IMR-90 (cell line): Measurements from ENCODE around the gene IRGQ. TPM values are rescaled to one million over a fixed set of nuclear protein-coding genes. Genes with fewer than 3 reads are reported as not detected.

Source experiments
- ATAC-seq: fragments of 200-7000 bp; cut with Tn5 transposase; 2 replicates; pipeline ENCODE4 v1.9.1; 2020; ENCODE audit warnings: low read depth, mild to moderate bottlenecking, moderate library complexity
- BruUV-seq: library from RNA; stranded (reverse); fragments of 400-500 nt; replicated peaks from 2 replicates; lab custom pipeline; 2021; lab: Mats Ljungman, UMichigan
- CTCF ChIA-PET: fragments of 300-600 bp; formaldehyde crosslinking; extraction: SDS; loops from one replicate; lab custom pipeline; 2021; ENCODE audit warnings: antibody characterized with exemption; lab: Yijun Ruan, JAX
- POLR2A ChIA-PET: fragments of 300-600 bp; sonication (Branson Sonifier 250); formaldehyde crosslinking; loops from one replicate; lab custom pipeline; 2022; ENCODE audit warnings: antibody characterized with exemption; ENCODE audit not compliant: unreplicated experiment; lab: Charles Lee
- DNase-seq: peaks from one replicate; pipeline ENCODE4 v3.0.0; 2013
- H2AFZ ChIP-seq: replicated peaks from 2 replicates; pipeline ENCODE3; 2013; ENCODE audit warnings: low read length, mild to moderate bottlenecking; ENCODE audit not compliant: poor library complexity
- H2AK5ac ChIP-seq: 2 replicates; pipeline ENCODE4 v1.6.1; 2013; ENCODE audit warnings: low read depth, low read length, inconsistent platforms
- H2AK9ac ChIP-seq: replicated peaks from 2 replicates; pipeline ENCODE3; 2013; ENCODE audit warnings: mild to moderate bottlenecking, low read depth, low read length, moderate library complexity; ENCODE audit not compliant: poor library complexity
- H2BK120ac ChIP-seq: 2 replicates; pipeline ENCODE4 v1.6.1; 2013; ENCODE audit warnings: low read depth, low read length, inconsistent platforms
- H2BK15ac ChIP-seq: 3 replicates; pipeline ENCODE4 v1.6.1; 2013; ENCODE audit warnings: low read depth, low read length, inconsistent platforms
- H2BK20ac ChIP-seq: 2 replicates; pipeline ENCODE4 v1.6.1; 2013; ENCODE audit warnings: low read depth, mild to moderate bottlenecking, inconsistent platforms, low read length, moderate library complexity
- H2BK5ac ChIP-seq: 2 replicates; pipeline ENCODE4 v1.6.1; 2013; ENCODE audit warnings: mild to moderate bottlenecking, low read depth, low read length, inconsistent platforms; ENCODE audit not compliant: poor library complexity, severe bottlenecking
- H3K14ac ChIP-seq: replicated peaks from 2 replicates; pipeline ENCODE4 v1.6.1; 2013; ENCODE audit warnings: low read depth, low read length, inconsistent platforms
- H3K18ac ChIP-seq: 2 replicates; pipeline ENCODE4 v1.6.1; 2013; ENCODE audit warnings: low read depth, low read length, control low read depth
- H3K23ac ChIP-seq: 2 replicates; pipeline ENCODE4 v1.6.1; 2013; ENCODE audit warnings: low read depth, low read length, inconsistent platforms
- H3K27ac ChIP-seq: 2 replicates; pipeline ENCODE4 v1.5.1; 2013; ENCODE audit warnings: mild to moderate bottlenecking, control low read depth, low read length; ENCODE audit not compliant: insufficient read depth
- H3K27me3 ChIP-seq: 2 replicates; pipeline ENCODE4 v1.6.1; 2013; ENCODE audit warnings: low read length; ENCODE audit not compliant: control insufficient read depth, insufficient read depth
- H3K36me3 ChIP-seq: 2 replicates; pipeline ENCODE4 v1.6.1; 2013; ENCODE audit warnings: low read length, mixed read lengths; ENCODE audit not compliant: control insufficient read depth, insufficient read depth
- H3K4ac ChIP-seq: 2 replicates; pipeline ENCODE4 v1.6.1; 2013; ENCODE audit warnings: low read depth, low read length, inconsistent platforms
- H3K4me1 ChIP-seq: 2 replicates; pipeline ENCODE4 v1.6.1; 2013; ENCODE audit warnings: low read length, mixed read lengths; ENCODE audit not compliant: control insufficient read depth, insufficient read depth
- H3K4me2 ChIP-seq: 2 replicates; pipeline ENCODE4 v1.6.1; 2013; ENCODE audit warnings: low read depth, mild to moderate bottlenecking, control low read depth, low read length, moderate library complexity
- H3K4me3 ChIP-seq: 2 replicates; pipeline ENCODE4 v1.5.1; 2013; ENCODE audit warnings: low read depth, mild to moderate bottlenecking, control low read depth, low read length, moderate library complexity; ENCODE audit not compliant: insufficient read depth
- H3K56ac ChIP-seq: 2 replicates; pipeline ENCODE4 v1.6.1; 2013; ENCODE audit warnings: low read length, inconsistent platforms; ENCODE audit not compliant: insufficient read depth; ENCODE audit errors: extremely low read depth
- H3K79me1 ChIP-seq, 2 experiments: 2 replicates each; pipeline ENCODE4 v1.6.1; 2013; ENCODE audit warnings: low read length in 2 of 2, inconsistent platforms in 1 of 2, low read depth in 1 of 2
- H3K9ac ChIP-seq: 2 replicates; pipeline ENCODE4 v1.6.1; 2013; ENCODE audit warnings: low read depth, low read length, control low read depth
- H3K9me1 ChIP-seq: 2 replicates; pipeline ENCODE4 v1.6.1; 2013; ENCODE audit warnings: low read length, inconsistent platforms; ENCODE audit not compliant: insufficient read depth
- H3K9me3 ChIP-seq: 2 replicates; pipeline ENCODE4 v1.6.1; 2013; ENCODE audit warnings: low read length; ENCODE audit not compliant: control insufficient read depth, insufficient read depth
- H4K20me1 ChIP-seq: 2 replicates; pipeline ENCODE4 v1.6.1; 2013; ENCODE audit warnings: low read length, inconsistent platforms; ENCODE audit not compliant: insufficient read depth
- H4K5ac ChIP-seq: 2 replicates; pipeline ENCODE4 v1.6.1; 2013; ENCODE audit warnings: mild to moderate bottlenecking, low read depth, low read length, control low read depth
- H4K8ac ChIP-seq, 2 experiments: 2 replicates each; pipeline ENCODE4 v1.6.1; 2013; ENCODE audit warnings: low read depth in 2 of 2, low read length in 2 of 2, control low read depth in 1 of 2, inconsistent platforms in 1 of 2
- H4K91ac ChIP-seq: 2 replicates; pipeline ENCODE4 v1.6.1; 2013; ENCODE audit warnings: low read depth, low read length, inconsistent platforms; ENCODE audit not compliant: insufficient read depth
- CEBPB ChIP-seq: IDR thresholded peaks from 2 replicates; pipeline ENCODE4 v1.6.1; 2012; ENCODE audit warnings: low read depth, low read length, improper control_type of control experiment
- FOS ChIP-seq: fragments of 150-350 bp; IDR thresholded peaks from 2 replicates; pipeline ENCODE4 v1.6.1; 2016; ENCODE audit warnings: low read depth, low read length
- MXI1 ChIP-seq: IDR thresholded peaks from 2 replicates; pipeline ENCODE4 v1.6.1; 2012; ENCODE audit warnings: low read depth, mild to moderate bottlenecking, low read length, moderate library complexity, borderline replicate concordance
- WGBS, 2 experiments: methylation state at CpG; one replicate each; pipeline versions ENCODE4 v1.1.5 to v1.1.7; 2013; ENCODE audit warnings: missing lambda C conversion rate in 2 of 2; ENCODE audit not compliant: insufficient read length in 1 of 2; ENCODE audit errors: extremely low coverage in 2 of 2; 5-methylcytosine and 5-hydroxymethylcytosine counted together
- dilution Hi-C: fragments of 300-500 bp; cut with HindIII; formaldehyde crosslinking; loops from one replicate; pipeline ENCODE4 v1.14.3; 2018; ENCODE audit warnings: low sequenced_read_pairs; ENCODE audit not compliant: unreplicated experiment
- in situ Hi-C: fragments of 300-500 bp; cut with MboI; formaldehyde crosslinking; loops from 3 replicates; pipeline ENCODE4 v1.14.3; 2019; ENCODE audit warnings: low sequenced_read_pairs, inconsistent platforms, mixed read lengths
- intact Hi-C: fragments of 100-400 bp; cut with micrococcal nuclease; formaldehyde crosslinking; loops from 2 replicates; pipeline ENCODE4 v1.10.0; 2022
- polyA plus RNA-seq, 3 experiments: library from polyadenylated mRNA; depleted of rRNA; stranded (reverse); fragments of >200 nt; gene quantifications; 2 replicates each; pipeline ENCODE4 v1.2.3, GENCODE V29; 2012; ENCODE audit warnings: low replicate concordance in 1 of 3
- total RNA-seq: library from RNA; depleted of rRNA; stranded (reverse); fragments of >200 nt; gene quantifications from 2 replicates; pipeline ENCODE4 v1.2.3, GENCODE V29; 2012

IRGQ gene
- total and polyA plus RNA-seq, 2 of the 4 experiments (the other 2 are of a cell fraction): 9.0 to 9.9 TPM

DNA sequence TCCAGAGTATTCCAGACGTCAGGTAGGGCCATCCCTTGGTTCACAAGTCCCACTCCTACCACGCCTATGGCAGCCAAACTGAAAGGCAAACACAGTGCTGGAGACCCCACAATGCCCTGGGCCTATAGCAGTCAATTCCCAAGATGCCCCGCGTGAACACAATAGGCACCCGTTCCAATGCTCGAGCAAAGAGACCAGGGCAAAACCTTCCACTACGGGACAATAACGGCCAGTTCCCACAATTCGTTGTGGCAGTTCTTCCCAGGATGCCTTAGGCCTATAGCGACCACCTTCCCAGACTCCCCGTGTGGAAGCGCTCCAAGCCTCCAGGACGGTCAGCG lies 23.0 kb upstream of the IRGQ start:
- WGBS, 2 experiments: 0% methylated on average over 12 of the region's 14 CpGs; no CpG with 5 or more reads in 1 of the 2 experiments

More for the DNA sequence above, 23.0 kb upstream of the IRGQ start:
- H2AK5ac ChIP-seq: peak overlapping the region; percentile 78
- H3K4ac ChIP-seq: peak overlapping the region; percentile 97
- H2BK5ac ChIP-seq: peak overlapping the region; percentile 68
- peak overlapping the region; percentile 99 for H2AFZ ChIP-seq
- dilution Hi-C loops: no loop called here
- H2AK9ac ChIP-seq: peak overlapping the region; percentile 96
- peak overlapping the region; percentile 58 for H3K56ac ChIP-seq
- intact Hi-C loops: no loop called here
- H2BK120ac ChIP-seq: peak overlapping the region; percentile 35
- peak; percentile 28 for ATAC-seq
- peak overlapping the region; percentile 82 for H3K9ac ChIP-seq
- H3K27me3 ChIP-seq: no peaks in the 10 kb centered on the region
- in situ Hi-C loops: no loop called here
- H3K18ac ChIP-seq: peak overlapping the region; percentile 12
- peak overlapping the region; percentile 55; the same call in 1 of the 3 replicates for H2BK15ac ChIP-seq
- H3K4me3 ChIP-seq: peak overlapping the region; percentile 66
- TF ChIP-seq MXI1: no peak
- TF ChIP-seq CEBPB: no peak
- no peak for TF ChIP-seq FOS
- H3K14ac ChIP-seq: peak overlapping the region; percentile 95
- peaks cover 6% of the 10 kb centered on the region for H3K4me1 ChIP-seq
- ChIA-PET POLR2A (no interaction called here), CTCF (interaction anchor here (0.7 kb wide), 1 partner anchor 98 kb away, joined by 3 read pairs; no protein-coding TSS in a partner anchor)
- H4K8ac ChIP-seq: peak overlapping the region; percentile 98 to 99
- H2BK20ac ChIP-seq: no peak overlapping the region
- DNase-seq: peak; percentile 8
- H4K91ac ChIP-seq: peak overlapping the region; percentile 92
- BruUV-seq: no TSS peak
- H3K9me1 ChIP-seq: peaks cover 7% of the 10 kb centered on the region
- peak overlapping the region; percentile 65 for H3K23ac ChIP-seq
- peaks cover 3% of the 10 kb centered on the region; the same call in 1 of the 2 replicates for H3K36me3 ChIP-seq
- peak overlapping the region; percentile 77 for H3K27ac ChIP-seq
- no peaks in the 10 kb centered on the region; the same call in 1 of the 2 replicates for H4K20me1 ChIP-seq
- H3K79me1 ChIP-seq: peaks cover 33 to 63% of the 10 kb centered on the region in 2 experiments
- H3K4me2 ChIP-seq: peak overlapping the region; percentile 86
- H4K5ac ChIP-seq: peak overlapping the region; percentile 84
- H3K9me3 ChIP-seq: no peaks in the 10 kb centered on the region
